Neural progenitor cell (in vitro differentiated cells): ENCODE data around the gene AREG.

Experiments
- EZH2phosphoT487 ChIP-seq: fragments of 200-600 bp; sonication (generic); IDR thresholded peaks from 2 replicates; pipeline ENCODE4 v1.6.1; 2017; ENCODE audit warnings: antibody characterized with exemption
- TF ChIP-seq, protein P1 (sequence below): fragments of 200-600 bp; sonication (generic); IDR thresholded peaks from 2 replicates; pipeline ENCODE4 v1.5.1; 2017; ENCODE audit warnings: antibody characterized with exemption, mild to moderate bottlenecking

DNA sequence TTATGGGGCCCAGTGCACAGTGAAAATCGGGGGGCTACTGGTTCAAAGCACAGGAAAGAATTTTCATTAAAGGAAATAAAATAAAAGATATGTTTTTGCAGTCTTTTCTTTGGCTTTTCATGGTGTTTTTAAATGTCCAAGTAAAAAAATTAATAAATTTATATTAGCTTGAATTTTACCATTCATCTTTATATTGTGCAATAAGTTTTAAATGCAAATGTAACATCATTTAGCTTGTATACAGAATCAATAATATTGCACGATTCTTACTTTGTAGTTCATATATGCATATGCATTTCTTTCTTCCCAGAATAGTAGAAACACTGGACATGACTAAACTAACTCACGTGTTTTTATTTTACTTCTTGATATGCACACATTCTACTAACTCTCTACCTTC, 31.0 kb downstream of the AREG start:
- TF ChIP-seq, protein P1, sequence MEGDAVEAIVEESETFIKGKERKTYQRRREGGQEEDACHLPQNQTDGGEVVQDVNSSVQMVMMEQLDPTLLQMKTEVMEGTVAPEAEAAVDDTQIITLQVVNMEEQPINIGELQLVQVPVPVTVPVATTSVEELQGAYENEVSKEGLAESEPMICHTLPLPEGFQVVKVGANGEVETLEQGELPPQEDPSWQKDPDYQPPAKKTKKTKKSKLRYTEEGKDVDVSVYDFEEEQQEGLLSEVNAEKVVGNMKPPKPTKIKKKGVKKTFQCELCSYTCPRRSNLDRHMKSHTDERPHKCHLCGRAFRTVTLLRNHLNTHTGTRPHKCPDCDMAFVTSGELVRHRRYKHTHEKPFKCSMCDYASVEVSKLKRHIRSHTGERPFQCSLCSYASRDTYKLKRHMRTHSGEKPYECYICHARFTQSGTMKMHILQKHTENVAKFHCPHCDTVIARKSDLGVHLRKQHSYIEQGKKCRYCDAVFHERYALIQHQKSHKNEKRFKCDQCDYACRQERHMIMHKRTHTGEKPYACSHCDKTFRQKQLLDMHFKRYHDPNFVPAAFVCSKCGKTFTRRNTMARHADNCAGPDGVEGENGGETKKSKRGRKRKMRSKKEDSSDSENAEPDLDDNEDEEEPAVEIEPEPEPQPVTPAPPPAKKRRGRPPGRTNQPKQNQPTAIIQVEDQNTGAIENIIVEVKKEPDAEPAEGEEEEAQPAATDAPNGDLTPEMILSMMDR: no peak
- TF ChIP-seq EZH2phosphoT487: no peak
